ENCODE results near the gene ARHGAP27.

The ARHGAP27 gene

DNA sequence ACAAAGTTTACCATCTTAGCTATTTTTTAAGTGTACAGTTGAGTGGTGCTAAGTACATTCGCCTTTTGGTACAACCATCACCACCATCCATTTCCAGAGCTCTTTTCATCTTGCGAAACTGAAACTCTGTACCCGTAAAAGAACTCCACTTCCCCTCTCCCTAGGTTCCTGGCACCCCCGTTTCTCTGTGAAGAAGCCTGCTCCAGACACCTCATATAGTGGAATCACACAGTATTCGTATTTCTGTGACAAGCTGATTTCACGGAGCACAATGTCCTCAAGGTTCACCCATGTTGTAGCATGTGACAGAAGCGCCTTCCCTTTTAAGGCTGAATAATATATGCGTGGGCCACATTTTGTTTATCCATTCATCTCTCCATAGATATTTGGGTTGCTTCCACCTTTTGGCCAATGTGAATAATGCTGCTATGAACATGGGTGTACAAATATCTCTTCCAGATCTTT is 61.7 kb downstream of the ARHGAP27 start:
- Histone ChIP-seq H3K36me3 (no peaks in the 10 kb centered on the region), H3K9me3 (no peaks in the 10 kb centered on the region), H3K27me3 (no peaks in the 10 kb centered on the region), H3K4me1 (peaks cover 0 to 36% (median 24%) of the 10 kb centered on the region in 4 donors), H3K27ac (peak overlapping the region; percentile 66 to 68), H3K4me3 (peak overlapping the region; percentile 36 to 50)
- TF ChIP-seq, protein P1, sequence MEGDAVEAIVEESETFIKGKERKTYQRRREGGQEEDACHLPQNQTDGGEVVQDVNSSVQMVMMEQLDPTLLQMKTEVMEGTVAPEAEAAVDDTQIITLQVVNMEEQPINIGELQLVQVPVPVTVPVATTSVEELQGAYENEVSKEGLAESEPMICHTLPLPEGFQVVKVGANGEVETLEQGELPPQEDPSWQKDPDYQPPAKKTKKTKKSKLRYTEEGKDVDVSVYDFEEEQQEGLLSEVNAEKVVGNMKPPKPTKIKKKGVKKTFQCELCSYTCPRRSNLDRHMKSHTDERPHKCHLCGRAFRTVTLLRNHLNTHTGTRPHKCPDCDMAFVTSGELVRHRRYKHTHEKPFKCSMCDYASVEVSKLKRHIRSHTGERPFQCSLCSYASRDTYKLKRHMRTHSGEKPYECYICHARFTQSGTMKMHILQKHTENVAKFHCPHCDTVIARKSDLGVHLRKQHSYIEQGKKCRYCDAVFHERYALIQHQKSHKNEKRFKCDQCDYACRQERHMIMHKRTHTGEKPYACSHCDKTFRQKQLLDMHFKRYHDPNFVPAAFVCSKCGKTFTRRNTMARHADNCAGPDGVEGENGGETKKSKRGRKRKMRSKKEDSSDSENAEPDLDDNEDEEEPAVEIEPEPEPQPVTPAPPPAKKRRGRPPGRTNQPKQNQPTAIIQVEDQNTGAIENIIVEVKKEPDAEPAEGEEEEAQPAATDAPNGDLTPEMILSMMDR (IDR thresholded peaks at IDR 0.05): no peak
- no peak for DNase-seq
- intact Hi-C loops (cut with DNase I; ENCODE audit: low total_unique reads): no loop called here

- Histone ChIP-seq H3K36me3 (no peaks in the 10 kb centered on the region), H3K27me3 (no peaks in the 10 kb centered on the region), H3K9me3 (no peaks in the 10 kb centered on the region), H3K27ac (no peak overlapping the region), H3K4me1 (peaks cover 0 to 31% (median 24%) of the 10 kb centered on the region in 4 donors), H3K4me3 (no peak overlapping the region)
- intact Hi-C loops (cut with DNase I; ENCODE audit: low total_unique reads): no loop called here
- TF ChIP-seq, protein P1 (IDR thresholded peaks at IDR 0.05): no peak
- no peak for DNase-seq
Measured at GRCh38 chr17:45369421-45369820, 63.2 kb downstream of the ARHGAP27 start.

GRCh38 chr17:45368651-45369050 is 64.0 kb downstream of the ARHGAP27 start:
- Histone ChIP-seq H3K36me3 (no peaks in the 10 kb centered on the region), H3K9me3 (no peaks in the 10 kb centered on the region), H3K27ac (no peak overlapping the region), H3K27me3 (no peaks in the 10 kb centered on the region), H3K4me3 (no peak overlapping the region), H3K4me1 (peaks cover 0 to 24% (median 17%) of the 10 kb centered on the region in 4 donors)
- TF ChIP-seq, protein P1 (IDR thresholded peaks at IDR 0.05): no peak
- intact Hi-C loops (cut with DNase I; ENCODE audit: low total_unique reads): no loop called here
- DNase-seq: no peak

DNA sequence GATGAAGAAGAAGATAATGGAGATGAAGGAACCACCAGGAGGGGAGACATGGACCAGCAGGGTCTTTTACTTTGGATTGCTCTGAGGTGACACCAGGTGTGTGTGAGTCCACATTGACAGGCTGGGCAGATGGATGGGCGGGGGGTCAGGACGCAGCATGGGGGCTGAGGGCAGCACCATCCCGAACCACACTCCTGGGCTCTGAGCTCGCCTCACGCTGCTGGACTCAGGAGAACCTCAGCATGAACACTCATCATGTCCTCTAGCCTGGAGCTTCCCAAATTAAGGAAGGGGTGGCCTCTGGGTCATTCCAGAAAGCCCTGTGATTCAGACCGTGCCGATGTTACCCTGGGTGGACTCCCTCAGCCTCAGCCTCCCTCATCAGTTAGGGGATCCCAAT is 65.5 kb downstream of the ARHGAP27 start:
- TF ChIP-seq, protein P1 (IDR thresholded peaks at IDR 0.05): no peak
- H3K36me3 ChIP-seq: no peaks in the 10 kb centered on the region
- no peak overlapping the region for H3K4me3 ChIP-seq
- no peak for DNase-seq
- H3K4me1 ChIP-seq: peaks cover 0 to 12% (median 11%) of the 10 kb centered on the region in 4 donors
- H3K27me3 ChIP-seq: peaks cover 0 to 6% of the 10 kb centered on the region in 2 donors
- no peak overlapping the region for H3K27ac ChIP-seq
- H3K9me3 ChIP-seq: no peaks in the 10 kb centered on the region
- intact Hi-C loops (cut with DNase I; ENCODE audit: low total_unique reads): no loop called here

GRCh38 chr17:45366691-45367090 is 66.0 kb downstream of the ARHGAP27 start:
- TF ChIP-seq, protein P1 (IDR thresholded peaks at IDR 0.05): no peak
- H3K9me3 ChIP-seq: no peaks in the 10 kb centered on the region
- no peaks in the 10 kb centered on the region for H3K36me3 ChIP-seq
- H3K27me3 ChIP-seq: peaks cover 0 to 8% of the 10 kb centered on the region in 2 donors
- H3K4me1 ChIP-seq: peaks cover 0 to 7% (median 6%) of the 10 kb centered on the region in 4 donors
- intact Hi-C loops (cut with DNase I; ENCODE audit: low total_unique reads): no loop called here
- no peak overlapping the region for H3K4me3 ChIP-seq
- DNase-seq: no peak
- no peak overlapping the region for H3K27ac ChIP-seq

DNA sequence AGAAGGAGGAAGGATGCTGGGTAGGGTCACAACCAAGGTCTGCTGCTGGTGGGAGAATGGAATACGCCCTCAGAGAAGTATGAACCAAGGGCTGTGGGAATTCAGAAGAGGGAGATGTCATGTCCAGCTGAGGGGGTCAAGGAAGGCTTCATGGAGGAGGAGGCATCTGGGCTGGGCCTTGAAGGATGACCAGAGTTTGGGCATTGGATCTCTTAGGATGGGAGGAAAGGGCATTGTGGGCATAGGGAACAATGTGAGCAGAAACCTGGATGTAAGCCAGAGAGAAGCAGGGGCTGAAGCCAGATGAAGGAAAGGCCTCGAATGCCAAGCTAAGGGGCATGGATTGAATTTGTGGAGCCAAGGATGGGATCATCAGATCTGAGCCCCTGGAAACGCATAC is 66.6 kb downstream of the ARHGAP27 start:
- Histone ChIP-seq H3K27ac (no peak overlapping the region), H3K4me1 (peaks cover 0 to 1% (median 0%) of the 10 kb centered on the region in 4 donors), H3K4me3 (no peak overlapping the region), H3K27me3 (peaks cover 0 to 9% of the 10 kb centered on the region in 2 donors), H3K9me3 (no peaks in the 10 kb centered on the region), H3K36me3 (no peaks in the 10 kb centered on the region)
- intact Hi-C loops (cut with DNase I; ENCODE audit: low total_unique reads): no loop called here
- TF ChIP-seq, protein P1 (IDR thresholded peaks at IDR 0.05): no peak
- DNase-seq: no peak

Data from tibial artery (tissue), 4 donors.